ENCODE measurements around the gene RAD51D.

DNA sequence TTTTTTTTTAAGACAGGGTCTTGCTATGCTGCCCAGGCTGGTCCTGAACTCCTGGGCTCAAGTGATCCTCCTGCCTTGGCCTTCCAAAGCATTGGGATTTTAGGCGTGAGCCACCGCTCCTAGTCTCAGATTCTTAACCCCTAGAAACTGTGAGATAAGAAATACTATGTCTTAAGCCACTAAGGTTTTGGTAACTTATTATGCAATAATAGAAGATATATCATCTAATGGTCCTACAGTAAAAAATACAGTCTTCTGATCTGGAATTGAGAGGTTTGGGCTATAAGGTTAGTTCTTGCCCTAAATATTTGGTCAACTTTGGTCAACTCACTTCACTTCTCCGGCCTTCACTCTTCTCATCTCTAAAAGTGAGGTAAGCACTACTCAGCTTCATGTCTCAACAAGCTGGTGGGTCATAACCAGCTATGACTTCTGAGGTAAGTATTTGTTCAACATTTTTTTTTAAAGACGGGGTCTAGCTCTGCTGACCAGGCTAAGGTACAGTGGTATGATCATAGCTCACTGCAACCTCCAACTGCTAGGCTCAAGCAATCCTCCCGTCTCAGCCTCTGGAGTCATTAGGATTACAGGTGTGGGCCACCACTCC, 14.7 kb downstream of the RAD51D start:
- TF ChIP-seq, protein P1, sequence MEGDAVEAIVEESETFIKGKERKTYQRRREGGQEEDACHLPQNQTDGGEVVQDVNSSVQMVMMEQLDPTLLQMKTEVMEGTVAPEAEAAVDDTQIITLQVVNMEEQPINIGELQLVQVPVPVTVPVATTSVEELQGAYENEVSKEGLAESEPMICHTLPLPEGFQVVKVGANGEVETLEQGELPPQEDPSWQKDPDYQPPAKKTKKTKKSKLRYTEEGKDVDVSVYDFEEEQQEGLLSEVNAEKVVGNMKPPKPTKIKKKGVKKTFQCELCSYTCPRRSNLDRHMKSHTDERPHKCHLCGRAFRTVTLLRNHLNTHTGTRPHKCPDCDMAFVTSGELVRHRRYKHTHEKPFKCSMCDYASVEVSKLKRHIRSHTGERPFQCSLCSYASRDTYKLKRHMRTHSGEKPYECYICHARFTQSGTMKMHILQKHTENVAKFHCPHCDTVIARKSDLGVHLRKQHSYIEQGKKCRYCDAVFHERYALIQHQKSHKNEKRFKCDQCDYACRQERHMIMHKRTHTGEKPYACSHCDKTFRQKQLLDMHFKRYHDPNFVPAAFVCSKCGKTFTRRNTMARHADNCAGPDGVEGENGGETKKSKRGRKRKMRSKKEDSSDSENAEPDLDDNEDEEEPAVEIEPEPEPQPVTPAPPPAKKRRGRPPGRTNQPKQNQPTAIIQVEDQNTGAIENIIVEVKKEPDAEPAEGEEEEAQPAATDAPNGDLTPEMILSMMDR (IDR thresholded peaks at IDR 0.05; ENCODE audit: low read depth, low read length) = no peak
- TF ChIP-seq POLR2A (IDR thresholded peaks at IDR 0.05; ENCODE audit: extremely low read depth, insufficient read length) = no peak
- TF ChIP-seq, protein P2, sequence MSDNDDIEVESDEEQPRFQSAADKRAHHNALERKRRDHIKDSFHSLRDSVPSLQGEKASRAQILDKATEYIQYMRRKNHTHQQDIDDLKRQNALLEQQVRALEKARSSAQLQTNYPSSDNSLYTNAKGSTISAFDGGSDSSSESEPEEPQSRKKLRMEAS (IDR thresholded peaks at IDR 0.05; ENCODE audit: low read depth, low read length) = no peak
- no peak for TF ChIP-seq MYC (IDR thresholded peaks at IDR 0.05; ENCODE audit: low read depth, low read length)

All from NB4 (cell line).